K562 (cell line): ENCODE measurements around the gene RAB5A. TPM values are rescaled to one million over a fixed set of nuclear protein-coding genes. Genes with fewer than 3 reads are reported as not detected.
A peak's percentile ranks its signal among the peaks of the same experiment; 100 is the strongest.

Experiments
- ADNP ChIP-seq: fragments of 200-800 bp; sonication (Bioruptor generic); IDR thresholded peaks from 2 replicates; pipeline ENCODE4 v1.6.1; 2016; ENCODE audit warnings: missing genetic modification characterization, missing compliant biosample characterization
- ARID1B ChIP-seq: fragments of 450-650 bp; IDR thresholded peaks from 2 replicates; pipeline ENCODE4 v1.6.1; 2016; ENCODE audit warnings: antibody characterized with exemption, mild to moderate bottlenecking, inconsistent platforms
- ARID3A ChIP-seq: IDR thresholded peaks from 2 replicates; pipeline ENCODE4 v1.6.1; 2012; ENCODE audit warnings: low read depth, low read length, improper control_type of control experiment, borderline replicate concordance
- CSDE1 ChIP-seq, 2 experiments: fragments of 450-650 bp; IDR thresholded peaks; 2 replicates each; pipeline ENCODE4 v1.6.1; 2016; ENCODE audit warnings: mild to moderate bottlenecking in 1 of 2
- CTBP1 ChIP-seq: fragments of 450-650 bp; IDR thresholded peaks from 2 replicates; pipeline ENCODE4 v1.6.1; 2016; ENCODE audit warnings: borderline replicate concordance
- CTCFL ChIP-seq: IDR thresholded peaks from 2 replicates; pipeline ENCODE4 v1.6.1; 2011; ENCODE audit warnings: borderline replicate concordance, low read depth, mild to moderate bottlenecking, moderate library complexity, low read length; ENCODE audit not compliant: insufficient read depth, poor library complexity, severe bottlenecking
- CXXC5 ChIP-seq: fragments of 250-450 bp; sonication (Bioruptor Pico); IDR thresholded peaks from 2 replicates; pipeline ENCODE4 v1.8.0; 2022; ENCODE audit warnings: inconsistent platforms, mild to moderate bottlenecking, moderate library complexity
- ELK1 ChIP-seq: sonication (generic); formaldehyde crosslinking; IDR thresholded peaks from 2 replicates; pipeline ENCODE4 v1.8.1; 2022; ENCODE audit warnings: missing genetic modification reagents
- IFI16 ChIP-seq: fragments of 250-450 bp; sonication (Bioruptor Pico); IDR thresholded peaks from 2 replicates; pipeline ENCODE4 v2.1.2; 2022; ENCODE audit warnings: mild to moderate bottlenecking, inconsistent platforms
- ILK ChIP-seq: fragments of 450-650 bp; IDR thresholded peaks from 2 replicates; pipeline ENCODE4 v1.6.1; 2016; ENCODE audit warnings: missing genetic modification characterization, low read depth, mild to moderate bottlenecking, missing compliant biosample characterization, moderate library complexity, borderline replicate concordance
- L3MBTL2 ChIP-seq: fragments of 450-650 bp; IDR thresholded peaks from 2 replicates; pipeline ENCODE4 v1.6.1; 2016; ENCODE audit warnings: mild to moderate bottlenecking, moderate library complexity
- MEIS2 ChIP-seq: fragments of 450-650 bp; IDR thresholded peaks from 2 replicates; pipeline ENCODE4 v1.6.1; 2014; ENCODE audit warnings: mild to moderate bottlenecking; ENCODE audit not compliant: partially characterized antibody
- MTA2 ChIP-seq: fragments of 450-650 bp; IDR thresholded peaks from 2 replicates; pipeline ENCODE4 v1.6.1; 2016; ENCODE audit warnings: low read depth
- MXD1 ChIP-seq: fragments of 250-450 bp; sonication (Bioruptor Pico); IDR thresholded peaks from 2 replicates; pipeline ENCODE4 v1.8.0; 2021; ENCODE audit warnings: borderline replicate concordance, mild to moderate bottlenecking, moderate library complexity; ENCODE audit not compliant: poor library complexity, severe bottlenecking
- NFXL1 ChIP-seq: fragments of 450-650 bp; formaldehyde crosslinking; IDR thresholded peaks from 2 replicates; pipeline ENCODE4 v1.4.0; 2021; ENCODE audit warnings: mild to moderate bottlenecking
- PML ChIP-seq: IDR thresholded peaks from 2 replicates; pipeline ENCODE4 v1.6.1; 2012; ENCODE audit warnings: low read length, inconsistent platforms
- POLR3A ChIP-seq: IDR thresholded peaks from 2 replicates; pipeline ENCODE4 v1.6.1; 2011; ENCODE audit warnings: borderline replicate concordance, mild to moderate bottlenecking, moderate library complexity; ENCODE audit not compliant: insufficient read length, insufficient read depth; ENCODE audit errors: extremely low read depth
- SMARCA5 ChIP-seq: fragments of 450-650 bp; IDR thresholded peaks from 2 replicates; pipeline ENCODE4 v1.6.1; 2016
- SMARCE1 ChIP-seq: fragments of 450-650 bp; IDR thresholded peaks from 2 replicates; pipeline ENCODE4 v1.7.1; 2016; ENCODE audit warnings: mild to moderate bottlenecking
- SP2 ChIP-seq: IDR thresholded peaks from 2 replicates; pipeline ENCODE4 v1.6.1; 2011; ENCODE audit warnings: mild to moderate bottlenecking, low read depth, low read length, moderate library complexity; ENCODE audit not compliant: poor library complexity, severe bottlenecking; ENCODE audit errors: extremely low read depth
- STAG1 ChIP-seq: sonication (generic); formaldehyde crosslinking; IDR thresholded peaks from 2 replicates; pipeline ENCODE4 v1.5.0; 2020; ENCODE audit warnings: missing genetic modification reagents, borderline replicate concordance
- STAT5A ChIP-seq: IDR thresholded peaks from 2 replicates; pipeline ENCODE4 v1.6.1; 2012; ENCODE audit warnings: low read length, inconsistent platforms, borderline replicate concordance
- TEAD4 ChIP-seq, 2 experiments: sonication (generic) in 1 of 2; formaldehyde crosslinking in 1 of 2; IDR thresholded peaks; 2 replicates each; pipeline versions ENCODE4 v1.6.1 to v1.8.0; 2012 to 2022; ENCODE audit warnings: borderline replicate concordance in 1 of 2, inconsistent platforms in 1 of 2, low read length in 1 of 2, mild to moderate bottlenecking in 1 of 2, missing genetic modification reagents in 1 of 2
- TSC22D4 ChIP-seq: fragments of 450-650 bp; IDR thresholded peaks from 2 replicates; pipeline ENCODE4 v1.6.1; 2016; ENCODE audit warnings: missing genetic modification characterization, missing biosample characterization, control low read depth
- polyA plus RNA-seq, 8 experiments: library from polyadenylated mRNA; depleted of rRNA in 4 of 8; stranded (reverse) in 5 of 8; unstranded in 3 of 8; fragments of >200 nt; fragmentation: Nextera tagmentation in 2 of 8; fragmentation: Illumina TruSeq in 1 of 8; extraction: Ambion mirVana in 2 of 8; extraction: Trizol in 1 of 8; gene quantifications; 2 replicates each; pipeline versions ENCODE4 v1.2.1 to v1.2.3, GENCODE V29; 2011 to 2014; ENCODE audit warnings: inconsistent platforms in 1 of 8, missing spikeins in 1 of 8
- total RNA-seq, 7 experiments: library from RNA; depleted of rRNA in 6 of 7; stranded (reverse); fragments of >200 nt in 6 of 7; fragmentation: Illumina TruSeq in 2 of 7; extraction: Trizol in 2 of 7; gene quantifications; 2 replicates each; pipeline versions ENCODE4 v1.2.1 to v1.2.3, GENCODE V29; 2011 to 2021; ENCODE audit warnings: low replicate concordance in 1 of 7

The RAB5A gene
- total and polyA plus RNA-seq, 9 of the 15 experiments (the other 6 are each of a cell fraction or from before 2014, with no cell fraction given) = 28.3 to 64.2 (median 49.0) TPM

GRCh38 chr3:20008646-20009045, 61.7 kb downstream of the RAB5A start (continued):
- TF ChIP-seq MXD1 (CRISPR knock-in tag) = no peak
- no peak for TF ChIP-seq IFI16
- no peak for TF ChIP-seq SMARCA5
- TF ChIP-seq PML = peak; percentile 64; the same call in 1 of the 2 replicates
- TF ChIP-seq STAT5A = 0 out of 2 replicates have a peak, but pooled peaks have one; percentile 18
- peak; percentile 44; the same call in 1 of the 2 replicates for TF ChIP-seq CTBP1
- TF ChIP-seq ARID3A = no peak
- TF ChIP-seq SP2 = no peak
- TF ChIP-seq TSC22D4 = no peak
- peak; percentile 43; the same call in 1 of the 2 replicates for TF ChIP-seq MTA2
- no peak for TF ChIP-seq L3MBTL2
- peak; percentile 77 for TF ChIP-seq ARID1B
- TF ChIP-seq CSDE1 (IDR thresholded peaks at IDR 0.05) = no peak
- TF ChIP-seq POLR3A = no peak
- no peak for TF ChIP-seq CTCFL
- peak; percentile 25 for TF ChIP-seq MEIS2
- TF ChIP-seq ELK1 (CRISPR knock-in tag) = no peak
- no peak for TF ChIP-seq NFXL1 (CRISPR knock-in tag)
- no peak for TF ChIP-seq CXXC5 (CRISPR knock-in tag)
- no peak for TF ChIP-seq STAG1 (CRISPR knock-in tag)
- TF ChIP-seq ADNP (tag) = no peak
- TF ChIP-seq TEAD4 (IDR thresholded peaks at IDR 0.05; ENCODE audit: low read length) = peak; percentile 84
- no peak for TF ChIP-seq TEAD4 (CRISPR knock-in tag; IDR thresholded peaks at IDR 0.05; ENCODE audit: borderline replicate concordance)
- no peak for TF ChIP-seq ILK (tag)
- TF ChIP-seq SMARCE1 = peak; percentile 71; the same call in 1 of the 2 replicates
